Ovary (tissue), 3 donors: ENCODE results near the gene ANGPTL2.

Source experiments
- POLR2A ChIP-seq: fragments of 450-650 bp; IDR thresholded peaks from one replicate; pipeline ENCODE4 v1.6.1; 2017; ENCODE audit warnings: antibody characterized with exemption, mild to moderate bottlenecking, moderate library complexity
- TF ChIP-seq, protein P1 (sequence below), 3 donors: fragments of 450-650 bp in 2 of 3; fragments of 200-600 bp in 1 of 3; IDR thresholded peaks; one replicate each; pipeline versions ENCODE4 v1.5.1 to v1.8.0; 2016 to 2022; ENCODE audit warnings: antibody characterized with exemption in 3 of 3, mild to moderate bottlenecking in 1 of 3
- donor health status: DM: no; HTN: no; CAD: no.

- TF ChIP-seq, protein P1, sequence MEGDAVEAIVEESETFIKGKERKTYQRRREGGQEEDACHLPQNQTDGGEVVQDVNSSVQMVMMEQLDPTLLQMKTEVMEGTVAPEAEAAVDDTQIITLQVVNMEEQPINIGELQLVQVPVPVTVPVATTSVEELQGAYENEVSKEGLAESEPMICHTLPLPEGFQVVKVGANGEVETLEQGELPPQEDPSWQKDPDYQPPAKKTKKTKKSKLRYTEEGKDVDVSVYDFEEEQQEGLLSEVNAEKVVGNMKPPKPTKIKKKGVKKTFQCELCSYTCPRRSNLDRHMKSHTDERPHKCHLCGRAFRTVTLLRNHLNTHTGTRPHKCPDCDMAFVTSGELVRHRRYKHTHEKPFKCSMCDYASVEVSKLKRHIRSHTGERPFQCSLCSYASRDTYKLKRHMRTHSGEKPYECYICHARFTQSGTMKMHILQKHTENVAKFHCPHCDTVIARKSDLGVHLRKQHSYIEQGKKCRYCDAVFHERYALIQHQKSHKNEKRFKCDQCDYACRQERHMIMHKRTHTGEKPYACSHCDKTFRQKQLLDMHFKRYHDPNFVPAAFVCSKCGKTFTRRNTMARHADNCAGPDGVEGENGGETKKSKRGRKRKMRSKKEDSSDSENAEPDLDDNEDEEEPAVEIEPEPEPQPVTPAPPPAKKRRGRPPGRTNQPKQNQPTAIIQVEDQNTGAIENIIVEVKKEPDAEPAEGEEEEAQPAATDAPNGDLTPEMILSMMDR (IDR thresholded peaks at IDR 0.05), result no peak
- no peak for TF ChIP-seq POLR2A
Observed at GRCh38 chr9:127126971-127127370, 4.5 kb upstream of the ANGPTL2 start.
